Cardiac muscle cell (in vitro differentiated cells and primary cell): ENCODE measurements around the gene BARX1. TPM values are rescaled to one million over a fixed set of nuclear protein-coding genes. Genes with fewer than 3 reads are reported as not detected.

ENCODE experiments used
- DNase-seq, 2 donors: peaks; one replicate each; pipeline versions ENCODE4 v3.0.0 to v3.0.0-alpha.2; 2010 to 2017; ENCODE audit warnings: low read depth in 1 of 2, low spot score in 1 of 2
- H3K27ac ChIP-seq: fragments of 200-600 bp; sonication (generic); 2 replicates; pipeline ENCODE4 v1.5.1; 2016
- H3K27me3 ChIP-seq: fragments of 200-600 bp; sonication (generic); 2 replicates; pipeline ENCODE4 v1.6.0; 2016; ENCODE audit warnings: control low read depth
- H3K36me3 ChIP-seq: fragments of 200-600 bp; sonication (generic); 2 replicates; pipeline ENCODE4 v1.5.1; 2016; ENCODE audit warnings: control low read depth
- H3K4me1 ChIP-seq: fragments of 200-600 bp; sonication (generic); 2 replicates; pipeline ENCODE4 v1.8.1; 2017; ENCODE audit warnings: low read depth, mild to moderate bottlenecking, mixed run types
- H3K4me3 ChIP-seq: fragments of 200-600 bp; sonication (generic); 2 replicates; pipeline ENCODE4 v1.5.1; 2016; ENCODE audit warnings: mild to moderate bottlenecking
- H3K9me3 ChIP-seq: fragments of 200-600 bp; sonication (generic); 2 replicates; pipeline ENCODE4 v1.5.1; 2017; ENCODE audit warnings: low read depth, mild to moderate bottlenecking, control low read depth
- polyA plus RNA-seq: library from polyadenylated mRNA; unstranded; fragments of >200 nt; fragmentation: Nextera tagmentation; extraction: Ambion mirVana; gene quantifications from 2 replicates; pipeline ENCODE4 v1.2.1, GENCODE V29; 2016
- total RNA-seq: library from RNA; depleted of rRNA; stranded (reverse); fragments of >200 nt; gene quantifications from 2 replicates; pipeline ENCODE4 v1.2.3, GENCODE V29; 2016
- TF ChIP-seq, protein P1 (sequence below): IDR thresholded peaks from 2 replicates; pipeline ENCODE4 v1.5.1; 2012; ENCODE audit warnings: low read depth, mild to moderate bottlenecking, low read length

Gene BARX1
- total and polyA plus RNA-seq, 2 experiments from 2014 or later: 0.17 to 0.24 TPM

GRCh38 chr9:93969328-93969661 is 14.1 kb upstream of the BARX1 start:
- TF ChIP-seq, protein P1, sequence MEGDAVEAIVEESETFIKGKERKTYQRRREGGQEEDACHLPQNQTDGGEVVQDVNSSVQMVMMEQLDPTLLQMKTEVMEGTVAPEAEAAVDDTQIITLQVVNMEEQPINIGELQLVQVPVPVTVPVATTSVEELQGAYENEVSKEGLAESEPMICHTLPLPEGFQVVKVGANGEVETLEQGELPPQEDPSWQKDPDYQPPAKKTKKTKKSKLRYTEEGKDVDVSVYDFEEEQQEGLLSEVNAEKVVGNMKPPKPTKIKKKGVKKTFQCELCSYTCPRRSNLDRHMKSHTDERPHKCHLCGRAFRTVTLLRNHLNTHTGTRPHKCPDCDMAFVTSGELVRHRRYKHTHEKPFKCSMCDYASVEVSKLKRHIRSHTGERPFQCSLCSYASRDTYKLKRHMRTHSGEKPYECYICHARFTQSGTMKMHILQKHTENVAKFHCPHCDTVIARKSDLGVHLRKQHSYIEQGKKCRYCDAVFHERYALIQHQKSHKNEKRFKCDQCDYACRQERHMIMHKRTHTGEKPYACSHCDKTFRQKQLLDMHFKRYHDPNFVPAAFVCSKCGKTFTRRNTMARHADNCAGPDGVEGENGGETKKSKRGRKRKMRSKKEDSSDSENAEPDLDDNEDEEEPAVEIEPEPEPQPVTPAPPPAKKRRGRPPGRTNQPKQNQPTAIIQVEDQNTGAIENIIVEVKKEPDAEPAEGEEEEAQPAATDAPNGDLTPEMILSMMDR: no peak
- no peak overlapping the region for H3K4me3 ChIP-seq
- no peak overlapping the region for H3K27ac ChIP-seq
- no peaks in the 10 kb centered on the region for H3K4me1 ChIP-seq
- H3K27me3 ChIP-seq: peaks cover 3% of the 10 kb centered on the region
- H3K9me3 ChIP-seq: no peaks in the 10 kb centered on the region
- H3K36me3 ChIP-seq: no peaks in the 10 kb centered on the region
- DNase-seq: no peak

- no peaks in the 10 kb centered on the region for H3K4me1 ChIP-seq
- H3K27ac ChIP-seq: no peak overlapping the region
- peaks cover 7% of the 10 kb centered on the region for H3K27me3 ChIP-seq
- no peak overlapping the region for H3K4me3 ChIP-seq
- TF ChIP-seq, protein P1: no peak
- no peak for DNase-seq
- H3K36me3 ChIP-seq: no peaks in the 10 kb centered on the region
- H3K9me3 ChIP-seq: no peaks in the 10 kb centered on the region
Observed at GRCh38 chr9:93968451-93969327, 13.5 kb upstream of the BARX1 start.

DNA sequence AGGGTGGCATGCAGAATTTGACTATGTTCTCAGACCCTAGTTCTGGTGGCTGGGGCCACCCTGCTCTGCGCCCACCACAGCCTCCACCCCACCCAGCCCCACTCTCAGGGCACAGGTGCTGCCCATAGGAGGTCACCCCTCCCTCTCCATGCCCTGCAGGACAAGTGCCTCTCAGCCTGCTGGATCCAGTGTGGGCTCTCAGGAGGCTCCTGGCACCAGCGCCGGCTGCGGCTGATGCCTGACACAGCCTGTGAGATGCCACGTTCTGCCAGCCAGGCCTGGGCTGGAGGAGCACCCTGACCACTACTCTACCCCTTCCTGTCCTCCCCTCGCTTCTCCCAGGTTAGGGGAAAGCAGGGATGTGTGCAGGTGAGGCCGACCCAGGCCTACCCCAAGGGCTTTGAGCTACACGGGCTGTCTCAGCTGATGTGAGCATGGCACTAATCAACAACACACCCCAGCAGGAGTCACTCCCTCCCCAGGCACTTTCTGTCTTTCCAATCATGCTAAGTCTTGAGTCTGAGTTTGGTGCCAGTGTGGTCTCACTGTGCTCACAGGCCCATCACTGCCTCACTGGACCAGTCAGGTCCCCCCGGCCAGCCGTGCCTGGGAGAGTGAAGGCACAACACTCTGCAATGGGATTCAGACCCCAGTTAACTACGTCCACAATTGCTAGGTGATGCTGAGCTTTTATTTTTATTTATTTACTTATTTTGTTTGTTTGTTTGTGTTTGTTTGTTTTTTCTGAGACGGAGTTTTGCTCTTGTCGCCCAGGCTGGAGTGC is 12.1 kb upstream of the BARX1 start:
- TF ChIP-seq, protein P1: no peak
- no peaks in the 10 kb centered on the region for H3K4me1 ChIP-seq
- H3K27ac ChIP-seq: no peak overlapping the region
- no peaks in the 10 kb centered on the region for H3K9me3 ChIP-seq
- no peaks in the 10 kb centered on the region for H3K36me3 ChIP-seq
- H3K4me3 ChIP-seq: no peak overlapping the region
- DNase-seq: no peak
- H3K27me3 ChIP-seq: peaks cover 15% of the 10 kb centered on the region

DNA sequence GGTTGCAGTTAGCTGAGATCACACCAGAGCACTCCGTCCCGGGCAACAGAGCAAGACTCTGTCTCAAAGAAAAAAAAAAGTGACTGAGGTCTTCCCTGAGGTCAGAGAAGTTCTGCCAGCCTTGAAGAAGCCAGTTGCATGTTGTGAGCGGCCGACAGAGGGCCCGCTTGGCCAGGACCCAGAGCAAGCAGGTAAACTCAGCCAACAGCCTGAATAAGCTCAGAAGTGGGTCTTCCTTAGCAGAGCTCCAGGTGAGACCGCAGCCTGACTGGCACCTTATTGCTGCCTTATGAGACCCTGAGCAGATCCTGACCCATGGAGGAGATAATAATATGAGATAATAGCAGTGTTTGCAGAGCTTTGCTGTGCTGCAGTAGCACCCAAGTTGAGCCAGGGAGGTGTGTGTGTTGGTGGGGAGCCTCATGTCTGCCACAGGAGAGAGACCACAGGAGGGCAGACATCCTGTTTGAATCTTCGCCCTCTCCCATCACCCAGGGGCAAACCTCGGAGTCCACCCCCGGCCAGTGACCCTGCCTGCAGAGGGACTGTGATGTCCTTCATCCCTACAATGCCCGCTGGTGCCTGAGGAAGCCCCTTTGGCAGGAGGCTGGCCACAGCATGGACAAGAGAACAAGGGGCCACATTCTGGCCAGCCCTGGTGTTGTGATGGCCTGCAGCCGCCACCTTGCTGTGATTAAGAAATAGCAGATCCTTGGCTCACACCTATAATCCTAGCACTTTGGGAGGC is 10.8 kb upstream of the BARX1 start:
- Histone ChIP-seq H3K36me3 (no peaks in the 10 kb centered on the region), H3K9me3 (no peaks in the 10 kb centered on the region), H3K27me3 (peaks cover 27% of the 10 kb centered on the region), H3K4me1 (no peaks in the 10 kb centered on the region), H3K27ac (no peak overlapping the region), H3K4me3 (no peak overlapping the region)
- DNase-seq: no peak
- TF ChIP-seq, protein P1: no peak

GRCh38 chr9:93964685-93965084 is 9.5 kb upstream of the BARX1 start:
- Histone ChIP-seq H3K4me1 (no peaks in the 10 kb centered on the region), H3K36me3 (no peaks in the 10 kb centered on the region), H3K27me3 (peaks cover 40% of the 10 kb centered on the region), H3K4me3 (no peak overlapping the region), H3K27ac (no peak overlapping the region), H3K9me3 (no peaks in the 10 kb centered on the region)
- DNase-seq: no peak
- TF ChIP-seq, protein P1: no peak
